Muscle of leg (tissue), 11 donors: ENCODE measurements around the gene ZNF423. TPM values are rescaled to one million over a fixed set of nuclear protein-coding genes. Genes with fewer than 3 reads are reported as not detected.

Source experiments
- DNase-seq: peaks from one replicate; pipeline ENCODE4 v3.0.0; 2013
- H3K27ac ChIP-seq: one replicate; pipeline ENCODE4 v1.5.1; 2013; ENCODE audit warnings: mild to moderate bottlenecking, low read length, control low read depth
- H3K27me3 ChIP-seq: one replicate; pipeline ENCODE4 v1.6.1; 2013; ENCODE audit warnings: low read length; ENCODE audit not compliant: control insufficient read depth, insufficient read depth
- H3K36me3 ChIP-seq: one replicate; pipeline ENCODE4 v1.6.1; 2013; ENCODE audit warnings: low read length; ENCODE audit not compliant: control insufficient read depth, insufficient read depth
- H3K4me1 ChIP-seq: one replicate; pipeline ENCODE4 v1.6.1; 2013; ENCODE audit warnings: low read length; ENCODE audit not compliant: control insufficient read depth, insufficient read depth
- H3K4me3 ChIP-seq: one replicate; pipeline ENCODE4 v1.5.1; 2013; ENCODE audit warnings: low read length, control low read depth
- H3K9me3 ChIP-seq: replicated peaks from 2 replicates; pipeline ENCODE4 v1.6.1; 2013; ENCODE audit warnings: low read depth, low read length; ENCODE audit not compliant: control insufficient read depth
- WGBS: methylation state at CpG from one replicate; pipeline ENCODE4 v1.1.5; 2013; ENCODE audit warnings: missing lambda C conversion rate; ENCODE audit not compliant: insufficient coverage; 5-methylcytosine and 5-hydroxymethylcytosine counted together
- polyA plus RNA-seq, 8 donors: library from polyadenylated mRNA; unstranded; fragments of 120-200 nt; gene quantifications; one replicate each; pipeline versions ENCODE4 v1.2.1 to v1.2.3, GENCODE V29; 2013; ENCODE audit warnings: inconsistent platforms in 1 of 8, low replicate concordance in 1 of 8; ENCODE audit not compliant: insufficient read length in 8 of 8, insufficient read depth in 1 of 8
- total RNA-seq: library from RNA; stranded (reverse); fragments of 120-200 nt; gene quantifications from one replicate; pipeline ENCODE4 v1.2.4, GENCODE V29; 2013

Gene ZNF423
- total and polyA plus RNA-seq, 9 donors, result 15.8 to 30.0 (median 25.5) TPM

GRCh38 chr16:49836668-49837067 is 19.2 kb downstream of the ZNF423 start:
- Histone ChIP-seq H3K27ac (peak overlapping the region; percentile 91), H3K9me3 (no peaks in the 10 kb centered on the region), H3K36me3 (no peaks in the 10 kb centered on the region), H3K4me3 (no peak overlapping the region), H3K27me3 (no peaks in the 10 kb centered on the region), H3K4me1 (peaks cover 80% of the 10 kb centered on the region)
- peak; percentile 36 for DNase-seq
- WGBS, result 43% methylated on average over 3 of the region's 5 CpGs

- 87% methylated on average over 2 of the region's 2 CpGs for WGBS
- Histone ChIP-seq H3K4me1 (peaks cover 79% of the 10 kb centered on the region), H3K36me3 (no peaks in the 10 kb centered on the region), H3K27me3 (no peaks in the 10 kb centered on the region), H3K27ac (peak overlapping the region; percentile 91), H3K9me3 (no peaks in the 10 kb centered on the region), H3K4me3 (no peak overlapping the region)
- DNase-seq, result no peak
Measured at GRCh38 chr16:49836218-49836617, 19.7 kb downstream of the ZNF423 start.

DNA sequence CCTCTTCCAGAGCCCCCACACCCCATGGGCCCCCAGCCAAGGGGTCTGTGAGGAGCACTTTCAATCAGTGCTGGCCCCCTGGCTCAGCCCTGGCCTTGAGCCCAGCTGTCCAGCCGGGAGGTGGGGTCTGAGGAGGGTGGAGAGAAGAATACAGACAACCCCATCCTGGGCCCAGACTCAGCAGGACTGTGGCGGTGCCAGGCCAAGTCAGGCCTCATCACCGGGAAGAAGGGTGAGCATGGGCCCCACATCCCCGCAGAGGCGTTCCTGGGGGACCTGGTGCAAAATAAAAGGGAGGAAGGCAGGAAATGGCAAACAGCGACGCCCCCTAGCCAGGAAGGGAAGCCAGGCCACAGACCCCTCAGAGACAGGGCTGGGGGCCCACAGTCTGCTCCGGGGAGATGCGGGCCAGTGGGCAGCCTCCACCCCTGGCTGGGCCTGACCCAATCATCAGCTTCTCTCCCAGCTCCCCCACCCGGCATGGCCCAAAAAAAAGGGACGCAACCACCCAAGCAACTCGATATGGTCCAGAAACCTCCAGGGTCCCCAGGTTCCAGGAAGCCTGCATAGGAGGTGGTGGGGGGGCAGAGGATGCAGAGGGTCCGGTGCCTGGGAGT is 20.6 kb downstream of the ZNF423 start:
- H3K9me3 ChIP-seq, result no peaks in the 10 kb centered on the region
- H3K36me3 ChIP-seq, result peaks cover 6% of the 10 kb centered on the region
- H3K27ac ChIP-seq, result peak overlapping the region; percentile 91
- 9% methylated on average over 10 of the region's 13 CpGs for WGBS
- DNase-seq, result peak; percentile 77
- H3K4me3 ChIP-seq, result peak overlapping the region; percentile 10
- peaks cover 78% of the 10 kb centered on the region for H3K4me1 ChIP-seq
- H3K27me3 ChIP-seq, result no peaks in the 10 kb centered on the region

DNA sequence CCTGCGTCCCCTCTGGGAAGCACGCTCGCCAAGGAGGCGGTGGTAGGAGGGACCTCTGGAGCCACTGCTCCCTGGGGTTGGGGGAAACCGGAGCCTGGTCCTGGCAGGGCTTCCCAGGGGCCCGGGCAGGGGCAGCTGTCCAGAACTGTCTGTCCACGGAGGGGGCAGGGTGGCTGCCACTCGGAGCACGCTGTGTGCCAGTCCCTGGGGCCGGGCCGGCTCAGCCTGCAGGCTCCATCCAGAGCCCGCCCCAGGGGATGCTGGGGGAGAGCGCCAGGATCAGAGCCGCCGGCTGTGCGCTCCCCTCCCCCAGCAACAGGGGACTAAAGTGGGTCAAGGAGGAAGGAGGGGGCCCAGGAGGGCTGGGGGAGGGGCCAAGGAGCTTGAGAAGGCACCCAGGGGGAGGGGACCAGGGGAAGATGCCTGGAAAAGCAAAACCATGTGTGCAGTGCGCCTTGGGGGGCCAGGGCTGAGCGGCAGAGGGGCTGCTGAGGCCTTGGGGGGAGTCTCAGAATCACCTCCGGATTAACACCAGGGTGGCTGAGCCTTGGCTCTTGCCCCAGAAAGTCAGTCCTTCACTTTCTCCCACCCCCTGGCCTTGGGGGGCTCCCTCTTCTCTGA is 21.3 kb downstream of the ZNF423 start:
- peak overlapping the region; percentile 91 for H3K27ac ChIP-seq
- H3K4me3 ChIP-seq, result peak overlapping the region; percentile 10
- 10% methylated on average over 12 of the region's 19 CpGs for WGBS
- no peaks in the 10 kb centered on the region for H3K9me3 ChIP-seq
- DNase-seq, result peak; percentile 86
- peaks cover 6% of the 10 kb centered on the region for H3K36me3 ChIP-seq
- peaks cover 79% of the 10 kb centered on the region for H3K4me1 ChIP-seq
- no peaks in the 10 kb centered on the region for H3K27me3 ChIP-seq

DNA sequence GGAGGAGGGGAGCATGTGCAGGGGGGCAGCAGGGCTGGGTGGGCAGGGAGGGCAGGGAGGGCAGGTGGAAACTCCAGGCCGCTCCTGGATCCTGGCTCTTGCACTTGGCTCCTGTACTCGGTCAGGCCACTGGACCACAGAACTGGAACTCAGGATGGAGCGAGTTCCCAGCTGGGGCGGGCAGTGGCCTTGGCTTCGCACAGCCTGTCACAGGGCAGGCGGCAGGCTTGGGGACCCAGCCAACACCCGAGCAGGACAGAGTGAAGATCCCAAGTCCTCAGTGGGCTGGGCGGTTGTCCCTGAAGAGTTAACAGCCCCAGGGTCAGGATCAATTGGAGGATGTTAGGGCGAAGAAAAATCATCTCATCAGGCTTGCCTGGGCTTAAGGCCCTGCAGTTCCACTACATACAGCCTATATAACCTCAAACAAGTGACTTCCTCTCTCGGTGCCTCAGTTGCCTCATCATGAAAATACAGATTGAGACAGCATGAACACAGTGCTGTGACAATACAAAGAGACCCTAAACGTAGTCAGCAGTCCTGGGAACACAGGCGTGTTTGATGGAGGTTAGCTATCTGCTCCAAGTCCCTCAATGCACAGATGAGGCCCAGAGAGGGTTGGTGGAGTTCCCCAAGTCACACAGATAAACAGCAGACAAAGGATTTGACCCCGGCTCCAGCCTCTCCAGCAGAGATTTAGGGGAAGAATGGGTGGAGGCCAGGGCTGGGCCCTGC is 21.9 kb downstream of the ZNF423 start:
- Histone ChIP-seq H3K27me3 (no peaks in the 10 kb centered on the region), H3K4me3 (no peak overlapping the region), H3K4me1 (peaks cover 79% of the 10 kb centered on the region), H3K9me3 (no peaks in the 10 kb centered on the region), H3K27ac (peak overlapping the region; percentile 91), H3K36me3 (peaks cover 6% of the 10 kb centered on the region)
- DNase-seq, result peak; percentile 48
- 34% methylated on average over 10 of the region's 13 CpGs for WGBS

- no peaks in the 10 kb centered on the region for H3K27me3 ChIP-seq
- H3K4me3 ChIP-seq, result no peak overlapping the region
- H3K9me3 ChIP-seq, result no peaks in the 10 kb centered on the region
- H3K4me1 ChIP-seq, result peaks cover 83% of the 10 kb centered on the region
- H3K36me3 ChIP-seq, result peaks cover 6% of the 10 kb centered on the region
- peak; percentile 89 for DNase-seq
- peak overlapping the region; percentile 91 for H3K27ac ChIP-seq
- WGBS, result 31% methylated on average over 11 of the region's 11 CpGs
Measured at GRCh38 chr16:49833085-49833484, 22.8 kb downstream of the ZNF423 start.

DNA sequence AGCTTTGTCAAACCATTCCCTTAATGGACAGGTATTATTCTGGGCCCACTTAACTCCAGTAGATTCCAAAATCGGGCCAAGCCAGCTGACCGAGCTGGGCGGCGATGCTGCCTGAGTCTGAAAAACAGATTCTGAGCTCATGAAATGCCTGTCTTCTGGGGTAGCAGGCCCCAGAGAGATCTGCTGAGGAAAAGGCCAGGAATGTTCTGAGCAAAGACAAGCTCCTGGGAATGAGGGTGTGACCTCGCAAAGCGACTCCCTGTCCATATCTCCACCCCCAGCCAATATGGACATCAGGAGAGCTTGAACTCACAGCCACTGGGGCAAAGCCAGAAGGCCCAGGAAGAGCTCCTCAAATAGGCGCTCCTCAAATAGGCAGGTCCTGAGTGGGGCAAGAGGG is 23.7 kb downstream of the ZNF423 start:
- H3K4me1 ChIP-seq, result peaks cover 83% of the 10 kb centered on the region
- H3K4me3 ChIP-seq, result no peak overlapping the region
- H3K36me3 ChIP-seq, result peaks cover 6% of the 10 kb centered on the region
- no peaks in the 10 kb centered on the region for H3K9me3 ChIP-seq
- 44% methylated on average over 5 of the region's 7 CpGs for WGBS
- H3K27me3 ChIP-seq, result no peaks in the 10 kb centered on the region
- H3K27ac ChIP-seq, result peak overlapping the region; percentile 91
- no peak for DNase-seq

DNA sequence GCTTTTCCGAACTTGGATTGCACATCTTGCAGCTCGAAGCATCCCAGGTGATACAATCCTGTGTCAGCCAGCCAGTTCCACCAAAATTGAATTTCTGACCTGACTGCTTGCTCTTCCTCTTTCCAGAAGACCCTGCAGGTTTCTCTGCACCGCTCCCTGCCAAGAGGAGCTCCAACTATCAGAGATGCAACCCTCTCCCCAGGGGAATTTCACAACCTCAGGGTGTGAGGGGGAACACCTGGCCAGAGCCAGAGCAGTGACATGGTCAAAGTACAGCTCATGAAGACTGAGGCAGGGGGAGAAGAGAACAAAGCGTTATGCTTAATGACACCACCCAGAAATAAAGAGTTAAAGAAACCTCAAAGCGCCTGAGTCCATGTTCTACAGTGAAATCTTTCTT is 25.0 kb downstream of the ZNF423 start:
- Histone ChIP-seq H3K4me1 (peaks cover 82% of the 10 kb centered on the region), H3K4me3 (no peak overlapping the region), H3K27me3 (no peaks in the 10 kb centered on the region), H3K36me3 (peaks cover 6% of the 10 kb centered on the region), H3K27ac (no peak overlapping the region), H3K9me3 (no peaks in the 10 kb centered on the region)
- WGBS, result 50% methylated on average over 2 of the region's 5 CpGs
- no peak for DNase-seq

- DNase-seq, result peak; percentile 72
- WGBS, result 44% methylated on average over 7 of the region's 15 CpGs
- H3K4me1 ChIP-seq, result peaks cover 78% of the 10 kb centered on the region
- H3K4me3 ChIP-seq, result no peak overlapping the region
- H3K27me3 ChIP-seq, result no peaks in the 10 kb centered on the region
- H3K27ac ChIP-seq, result peak overlapping the region; percentile 57
- peaks cover 6% of the 10 kb centered on the region for H3K36me3 ChIP-seq
- H3K9me3 ChIP-seq, result no peaks in the 10 kb centered on the region
Measured at GRCh38 chr16:49828533-49829267, 27.2 kb downstream of the ZNF423 start.
